ENCODE measurements around the gene ADAMTSL4.

DNA sequence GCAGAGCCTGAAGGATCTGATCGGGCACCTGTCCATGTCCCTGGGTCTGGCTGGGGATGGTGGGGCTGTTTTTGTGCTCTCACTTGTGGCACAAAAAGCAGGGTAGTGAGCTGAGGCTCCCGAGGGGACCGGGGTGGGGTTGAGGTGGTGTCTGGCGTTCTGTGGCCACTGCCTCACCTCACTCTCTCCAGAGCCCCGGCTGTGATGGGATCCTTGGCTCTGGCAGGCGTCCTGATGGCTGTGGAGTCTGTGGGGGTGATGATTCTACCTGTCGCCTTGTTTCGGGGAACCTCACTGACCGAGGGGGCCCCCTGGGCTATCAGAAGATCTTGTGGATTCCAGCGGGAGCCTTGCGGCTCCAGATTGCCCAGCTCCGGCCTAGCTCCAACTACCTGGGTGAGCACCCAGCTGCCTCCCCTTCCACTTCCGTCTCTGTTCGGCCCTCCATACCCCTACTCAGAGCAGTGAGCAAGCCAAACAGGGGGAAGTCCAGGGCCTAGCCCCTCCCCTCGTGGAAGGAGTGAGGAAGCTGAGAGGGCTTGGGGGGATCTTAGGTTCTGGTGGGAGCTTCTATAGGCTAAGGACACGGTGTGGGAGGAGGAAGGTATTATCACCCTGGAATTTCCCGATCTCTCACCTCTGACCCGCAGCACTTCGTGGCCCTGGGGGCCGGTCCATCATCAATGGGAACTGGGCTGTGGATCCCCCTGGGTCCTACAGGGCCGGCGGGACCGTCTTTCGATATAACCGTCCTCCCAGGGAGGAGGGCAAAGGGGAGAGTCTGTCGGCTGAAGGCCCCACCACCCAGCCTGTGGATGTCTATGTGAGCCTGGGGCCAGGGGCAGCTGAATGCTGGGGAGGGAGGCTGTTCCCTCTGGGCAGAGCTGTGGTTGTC is 7.0 kb downstream of the ADAMTSL4 start:
- TF ChIP-seq, protein P1, sequence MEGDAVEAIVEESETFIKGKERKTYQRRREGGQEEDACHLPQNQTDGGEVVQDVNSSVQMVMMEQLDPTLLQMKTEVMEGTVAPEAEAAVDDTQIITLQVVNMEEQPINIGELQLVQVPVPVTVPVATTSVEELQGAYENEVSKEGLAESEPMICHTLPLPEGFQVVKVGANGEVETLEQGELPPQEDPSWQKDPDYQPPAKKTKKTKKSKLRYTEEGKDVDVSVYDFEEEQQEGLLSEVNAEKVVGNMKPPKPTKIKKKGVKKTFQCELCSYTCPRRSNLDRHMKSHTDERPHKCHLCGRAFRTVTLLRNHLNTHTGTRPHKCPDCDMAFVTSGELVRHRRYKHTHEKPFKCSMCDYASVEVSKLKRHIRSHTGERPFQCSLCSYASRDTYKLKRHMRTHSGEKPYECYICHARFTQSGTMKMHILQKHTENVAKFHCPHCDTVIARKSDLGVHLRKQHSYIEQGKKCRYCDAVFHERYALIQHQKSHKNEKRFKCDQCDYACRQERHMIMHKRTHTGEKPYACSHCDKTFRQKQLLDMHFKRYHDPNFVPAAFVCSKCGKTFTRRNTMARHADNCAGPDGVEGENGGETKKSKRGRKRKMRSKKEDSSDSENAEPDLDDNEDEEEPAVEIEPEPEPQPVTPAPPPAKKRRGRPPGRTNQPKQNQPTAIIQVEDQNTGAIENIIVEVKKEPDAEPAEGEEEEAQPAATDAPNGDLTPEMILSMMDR (IDR thresholded peaks at IDR 0.05): no peak
- TF ChIP-seq POLR2A (IDR thresholded peaks at IDR 0.05): no peak
